ENCODE data around the gene CAMK1.

GRCh38 chr3:9730657-9731205, 39.0 kb downstream of the CAMK1 start:
- no peak for TF ChIP-seq ZNF274 (IDR thresholded peaks at IDR 0.05; ENCODE audit: low read depth, low read length)
- TF ChIP-seq SUZ12 (IDR thresholded peaks at IDR 0.05; ENCODE audit: extremely low read depth, insufficient read depth, insufficient read length), result no peak
- no peak for TF ChIP-seq YY1 (IDR thresholded peaks at IDR 0.05; ENCODE audit: insufficient read depth, insufficient read length)
